Liver (tissue), 9 donors: ENCODE data around the gene CAST. TPM values are rescaled to one million over a fixed set of nuclear protein-coding genes. Genes with fewer than 3 reads are reported as not detected.

Source experiments
- DNase-seq: peaks from one replicate; pipeline ENCODE4 v3.0.0-alpha.2; 2017; ENCODE audit warnings: low spot score
- H3K27ac ChIP-seq, 2 donors: one replicate each; pipeline ENCODE4 v1.7.0; 2013; ENCODE audit warnings: inconsistent platforms in 2 of 2, low read length in 2 of 2, control low read depth in 1 of 2, low read depth in 1 of 2, mild to moderate bottlenecking in 1 of 2
- H3K27me3 ChIP-seq, 4 donors: one replicate each; pipeline versions ENCODE4 v1.6.1 to v1.7.0; 2013; ENCODE audit warnings: low read length in 3 of 4, inconsistent platforms in 1 of 4, mild to moderate bottlenecking in 1 of 4, moderate library complexity in 1 of 4; ENCODE audit not compliant: control insufficient read depth in 4 of 4, insufficient read depth in 4 of 4
- H3K36me3 ChIP-seq, 4 donors: one replicate each; pipeline versions ENCODE4 v1.6.1 to v1.7.0; 2013; ENCODE audit warnings: low read length in 3 of 4, mild to moderate bottlenecking in 3 of 4, low read depth in 1 of 4, moderate library complexity in 1 of 4; ENCODE audit not compliant: control insufficient read depth in 4 of 4, insufficient read depth in 3 of 4
- H3K4me1 ChIP-seq, 4 donors: one replicate each; pipeline versions ENCODE4 v1.6.1 to v1.7.0; 2013; ENCODE audit warnings: low read length in 3 of 4, mild to moderate bottlenecking in 3 of 4, moderate library complexity in 1 of 4; ENCODE audit not compliant: control insufficient read depth in 4 of 4, insufficient read depth in 4 of 4
- H3K4me3 ChIP-seq, 3 donors: one replicate each; pipeline versions ENCODE4 v1.6.1 to v1.7.0; 2013; ENCODE audit warnings: low read length in 3 of 3, control low read depth in 1 of 3, low read depth in 1 of 3, mild to moderate bottlenecking in 1 of 3
- H3K9ac ChIP-seq, 2 donors: one replicate each; pipeline ENCODE4 v1.7.0; 2013; ENCODE audit warnings: low read length in 2 of 2, mild to moderate bottlenecking in 2 of 2, moderate library complexity in 2 of 2, control low read depth in 1 of 2, low read depth in 1 of 2
- H3K9me3 ChIP-seq, 4 donors: one replicate each; pipeline versions ENCODE4 v1.6.1 to v1.7.0; 2013; ENCODE audit warnings: low read length in 3 of 4; ENCODE audit not compliant: control insufficient read depth in 4 of 4
- EGR1 ChIP-seq, 2 donors: IDR thresholded peaks; 2 replicates each; pipeline ENCODE4 v1.6.1; 2016 to 2018; ENCODE audit warnings: antibody characterized with exemption in 2 of 2, low read depth in 2 of 2
- FOXA1 ChIP-seq: IDR thresholded peaks from 2 replicates; pipeline ENCODE4 v1.6.1; 2016; ENCODE audit warnings: antibody characterized with exemption
- FOXA2 ChIP-seq: IDR thresholded peaks from 2 replicates; pipeline ENCODE4 v1.6.1; 2016; ENCODE audit warnings: antibody characterized with exemption
- GABPA ChIP-seq, 2 donors: IDR thresholded peaks in 1 of 2; conservative IDR thresholded peaks in 1 of 2; 2 replicates each; pipeline ENCODE4 v1.6.1; 2016; ENCODE audit warnings: antibody characterized with exemption in 2 of 2, mild to moderate bottlenecking in 1 of 2, moderate library complexity in 1 of 2
- HNF4A ChIP-seq, 2 donors: conservative IDR thresholded peaks; 2 replicates each; pipeline ENCODE4 v1.6.1; 2016; ENCODE audit warnings: antibody characterized with exemption in 2 of 2, mild to moderate bottlenecking in 2 of 2
- HNF4G ChIP-seq: IDR thresholded peaks from 2 replicates; pipeline ENCODE4 v1.6.1; 2016; ENCODE audit warnings: antibody characterized with exemption
- JUND ChIP-seq, 2 donors: IDR thresholded peaks; 2 replicates each; pipeline ENCODE4 v1.6.1; 2016; ENCODE audit warnings: antibody characterized with exemption in 2 of 2
- NR2F2 ChIP-seq: IDR thresholded peaks from 2 replicates; pipeline ENCODE4 v1.6.1; 2016; ENCODE audit warnings: antibody characterized with exemption
- RAD21 ChIP-seq, 2 donors: IDR thresholded peaks; 2 replicates each; pipeline ENCODE4 v1.6.1; 2016; ENCODE audit warnings: antibody characterized with exemption in 2 of 2, mild to moderate bottlenecking in 2 of 2
- RXRA ChIP-seq, 2 donors: IDR thresholded peaks; 2 replicates each; pipeline ENCODE4 v1.6.1; 2017 to 2018; ENCODE audit warnings: antibody characterized with exemption in 2 of 2, mild to moderate bottlenecking in 1 of 2
- SP1 ChIP-seq: IDR thresholded peaks from 2 replicates; pipeline ENCODE4 v1.6.1; 2018; ENCODE audit warnings: antibody characterized with exemption, mild to moderate bottlenecking
- YY1 ChIP-seq: IDR thresholded peaks from 2 replicates; pipeline ENCODE4 v1.6.1; 2016; ENCODE audit warnings: antibody characterized with exemption, mild to moderate bottlenecking
- ZBTB33 ChIP-seq: IDR thresholded peaks from 2 replicates; pipeline ENCODE4 v1.6.1; 2016; ENCODE audit warnings: antibody characterized with exemption
- WGBS: extraction: QIAGEN DNeasy Blood & Tissue Kit; methylation state at CpG from one replicate; pipeline ENCODE4 v1.1.7; 2013; 5-methylcytosine and 5-hydroxymethylcytosine counted together
- polyA plus RNA-seq, 2 donors: library from polyadenylated mRNA; stranded (reverse) in 1 of 2; unstranded in 1 of 2; fragments of 200-250 nt in 1 of 2; fragments of >200 nt in 1 of 2; fragmentation: Nextera tagmentation in 1 of 2; extraction: Ambion mirVana in 1 of 2; gene quantifications; one replicate each; pipeline versions ENCODE4 v1.2.1 to v1.2.3, GENCODE V29; 2013 to 2015
- total RNA-seq, 2 donors: library from RNA; depleted of rRNA; stranded (reverse); fragments of >200 nt; gene quantifications; one replicate each; pipeline ENCODE4 v1.2.3, GENCODE V29; 2014
- TF ChIP-seq, protein P1 (sequence below): IDR thresholded peaks from 2 replicates; pipeline ENCODE4 v1.6.1; 2016; ENCODE audit warnings: antibody characterized with exemption
- TF ChIP-seq, protein P2 (sequence below): IDR thresholded peaks from 2 replicates; pipeline ENCODE4 v1.6.1; 2016; ENCODE audit warnings: antibody characterized with exemption, mild to moderate bottlenecking
- donor health status: healthy.
- donor health status: healthy.
- donor health status: healthy.
- donor health status: healthy.
- donor health status: healthy.

CAST gene
- total and polyA plus RNA-seq, 4 donors: 43.3 to 126 (median 81.0) TPM

GRCh38 chr5:96671441-96671840, 9.3 kb downstream of the CAST start:
- H3K36me3 ChIP-seq: no peaks in the 10 kb centered on the region
- no peak overlapping the region for H3K4me3 ChIP-seq
- H3K9ac ChIP-seq: no peak overlapping the region
- 95% methylated on average over 5 of the region's 5 CpGs for whole genome bisulfite sequencing
- H3K9me3 ChIP-seq: no peaks in the 10 kb centered on the region
- peaks cover 12 to 28% (median 19%) of the 10 kb centered on the region in 4 donors for H3K4me1 ChIP-seq
- H3K27ac ChIP-seq: peak overlapping the region in 1 of 2 donors; percentile 77
- no peaks in the 10 kb centered on the region for H3K27me3 ChIP-seq
- no peak for TF ChIP-seq EGR1 (IDR thresholded peaks at IDR 0.05; ENCODE audit: low read depth in 2 of 2)
- TF ChIP-seq ZBTB33: no peak
- TF ChIP-seq GABPA (IDR thresholded peaks at IDR 0.05 in 1 of 2, conservative IDR thresholded peaks at IDR 0.05 in 1 of 2): no peak
- TF ChIP-seq FOXA2: no peak
- TF ChIP-seq, protein P1, sequence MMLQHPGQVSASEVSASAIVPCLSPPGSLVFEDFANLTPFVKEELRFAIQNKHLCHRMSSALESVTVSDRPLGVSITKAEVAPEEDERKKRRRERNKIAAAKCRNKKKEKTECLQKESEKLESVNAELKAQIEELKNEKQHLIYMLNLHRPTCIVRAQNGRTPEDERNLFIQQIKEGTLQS: no peak
- no peak for TF ChIP-seq HNF4G
- TF ChIP-seq, protein P2, sequence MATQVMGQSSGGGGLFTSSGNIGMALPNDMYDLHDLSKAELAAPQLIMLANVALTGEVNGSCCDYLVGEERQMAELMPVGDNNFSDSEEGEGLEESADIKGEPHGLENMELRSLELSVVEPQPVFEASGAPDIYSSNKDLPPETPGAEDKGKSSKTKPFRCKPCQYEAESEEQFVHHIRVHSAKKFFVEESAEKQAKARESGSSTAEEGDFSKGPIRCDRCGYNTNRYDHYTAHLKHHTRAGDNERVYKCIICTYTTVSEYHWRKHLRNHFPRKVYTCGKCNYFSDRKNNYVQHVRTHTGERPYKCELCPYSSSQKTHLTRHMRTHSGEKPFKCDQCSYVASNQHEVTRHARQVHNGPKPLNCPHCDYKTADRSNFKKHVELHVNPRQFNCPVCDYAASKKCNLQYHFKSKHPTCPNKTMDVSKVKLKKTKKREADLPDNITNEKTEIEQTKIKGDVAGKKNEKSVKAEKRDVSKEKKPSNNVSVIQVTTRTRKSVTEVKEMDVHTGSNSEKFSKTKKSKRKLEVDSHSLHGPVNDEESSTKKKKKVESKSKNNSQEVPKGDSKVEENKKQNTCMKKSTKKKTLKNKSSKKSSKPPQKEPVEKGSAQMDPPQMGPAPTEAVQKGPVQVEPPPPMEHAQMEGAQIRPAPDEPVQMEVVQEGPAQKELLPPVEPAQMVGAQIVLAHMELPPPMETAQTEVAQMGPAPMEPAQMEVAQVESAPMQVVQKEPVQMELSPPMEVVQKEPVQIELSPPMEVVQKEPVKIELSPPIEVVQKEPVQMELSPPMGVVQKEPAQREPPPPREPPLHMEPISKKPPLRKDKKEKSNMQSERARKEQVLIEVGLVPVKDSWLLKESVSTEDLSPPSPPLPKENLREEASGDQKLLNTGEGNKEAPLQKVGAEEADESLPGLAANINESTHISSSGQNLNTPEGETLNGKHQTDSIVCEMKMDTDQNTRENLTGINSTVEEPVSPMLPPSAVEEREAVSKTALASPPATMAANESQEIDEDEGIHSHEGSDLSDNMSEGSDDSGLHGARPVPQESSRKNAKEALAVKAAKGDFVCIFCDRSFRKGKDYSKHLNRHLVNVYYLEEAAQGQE: no peak
- no peak for TF ChIP-seq RXRA (IDR thresholded peaks at IDR 0.05)
- TF ChIP-seq NR2F2: no peak
- DNase-seq: no peak

DNA sequence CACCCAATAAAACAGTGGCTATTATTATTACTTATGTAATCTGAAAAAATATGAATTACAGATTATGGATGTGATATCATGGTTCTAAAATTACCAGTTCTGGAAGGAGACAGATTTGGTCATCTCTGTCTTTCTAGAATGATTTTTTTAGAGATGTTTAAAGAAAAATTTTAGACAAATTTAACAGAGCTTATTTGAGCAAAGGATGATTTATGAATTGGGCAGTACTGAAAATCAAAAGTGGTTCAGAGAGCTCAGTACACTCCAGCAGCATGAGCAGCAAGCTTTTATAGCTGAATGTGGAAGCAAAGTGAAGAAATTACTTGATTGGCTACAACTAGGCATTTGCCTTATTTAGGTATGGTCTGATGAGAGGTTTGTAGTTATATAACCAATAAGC, 11.0 kb downstream of the CAST start:
- H3K4me3 ChIP-seq: no peak overlapping the region
- H3K36me3 ChIP-seq: no peaks in the 10 kb centered on the region
- no peak overlapping the region for H3K9ac ChIP-seq
- H3K27me3 ChIP-seq: no peaks in the 10 kb centered on the region
- DNase-seq: no peak
- no peaks in the 10 kb centered on the region for H3K9me3 ChIP-seq
- H3K27ac ChIP-seq: no peak overlapping the region
- H3K4me1 ChIP-seq: peaks cover 14 to 40% (median 27%) of the 10 kb centered on the region in 4 donors
- TF ChIP-seq, protein P1: no peak
- TF ChIP-seq EGR1 (IDR thresholded peaks at IDR 0.05; ENCODE audit: low read depth in 2 of 2) (no peak), RAD21 (IDR thresholded peaks at IDR 0.05) (no peak), YY1 (no peak), FOXA1 (no peak), GABPA (IDR thresholded peaks at IDR 0.05 in 1 of 2, conservative IDR thresholded peaks at IDR 0.05 in 1 of 2) (no peak), HNF4A (conservative IDR thresholded peaks at IDR 0.05) (no peak), JUND (IDR thresholded peaks at IDR 0.05) (no peak), RXRA (IDR thresholded peaks at IDR 0.05) (no peak), SP1 (no peak)
